D721Med (cell line): Measurements from ENCODE around the gene PLCB3.

ENCODE experiments used
- DNase-seq: peaks from one replicate; pipeline ENCODE4 v3.0.0; 2011; ENCODE audit warnings: low spot score; ENCODE audit not compliant: insufficient read length
- FAIRE-seq: peaks from 2 replicates; lab custom pipeline; 2011; peaks lifted over from hg19 to GRCh38; lab: Jason Lieb, UNC
- TF ChIP-seq, protein P1 (sequence below): IDR thresholded peaks from 2 replicates; pipeline ENCODE4 v1.5.1; 2012; ENCODE audit warnings: mild to moderate bottlenecking, control low read depth; ENCODE audit not compliant: insufficient read depth; ENCODE audit errors: missing control alignments

PLCB3 gene

DNA sequence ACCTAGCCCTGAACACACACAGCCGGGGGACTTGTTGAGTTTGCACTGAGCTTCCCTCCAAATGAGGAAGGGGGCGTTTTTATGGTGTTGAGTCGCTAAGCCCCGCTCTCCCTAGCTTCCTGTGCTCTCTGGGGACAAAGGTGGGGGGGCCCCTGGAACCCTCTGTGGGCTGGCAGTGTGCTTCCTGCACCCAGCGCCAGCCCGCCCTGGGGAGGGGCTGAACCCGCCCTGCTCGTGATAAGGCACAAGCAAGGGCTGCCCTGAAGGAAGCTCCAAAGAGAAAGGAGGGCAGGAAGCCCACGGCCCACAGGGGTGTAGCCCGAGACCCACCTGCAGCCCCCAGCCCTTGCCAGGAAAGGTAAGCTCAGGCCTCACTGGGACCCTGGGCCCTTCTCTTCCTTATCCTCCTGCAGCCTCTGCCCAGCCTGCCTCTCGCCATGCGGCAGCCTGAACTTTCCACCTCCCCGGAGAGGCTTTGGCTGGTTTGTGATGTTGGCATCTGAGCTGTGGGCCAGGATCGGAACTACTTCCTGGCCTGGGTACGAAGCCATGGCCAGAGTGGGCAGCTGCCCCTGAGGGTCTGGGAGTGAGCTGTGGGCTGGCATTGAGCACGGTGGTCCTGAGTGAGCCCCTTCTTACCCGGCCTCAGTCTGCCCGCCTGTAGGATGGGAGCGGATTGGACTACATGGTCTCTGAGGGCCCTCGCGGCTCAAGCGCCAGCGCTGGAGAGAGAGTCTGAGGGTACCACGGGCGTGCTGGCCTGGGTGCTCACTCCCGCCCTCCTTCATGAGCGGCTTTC lies 44.7 kb upstream of the PLCB3 start, which contains the start of gene FERMT3:
Gene FERMT3 (plus strand): TSS at position 265 of the 799 bp plus-strand sequence. CDS start 644 bp downstream, outside the sequence.
- no peak for DNase-seq
- TF ChIP-seq, protein P1, sequence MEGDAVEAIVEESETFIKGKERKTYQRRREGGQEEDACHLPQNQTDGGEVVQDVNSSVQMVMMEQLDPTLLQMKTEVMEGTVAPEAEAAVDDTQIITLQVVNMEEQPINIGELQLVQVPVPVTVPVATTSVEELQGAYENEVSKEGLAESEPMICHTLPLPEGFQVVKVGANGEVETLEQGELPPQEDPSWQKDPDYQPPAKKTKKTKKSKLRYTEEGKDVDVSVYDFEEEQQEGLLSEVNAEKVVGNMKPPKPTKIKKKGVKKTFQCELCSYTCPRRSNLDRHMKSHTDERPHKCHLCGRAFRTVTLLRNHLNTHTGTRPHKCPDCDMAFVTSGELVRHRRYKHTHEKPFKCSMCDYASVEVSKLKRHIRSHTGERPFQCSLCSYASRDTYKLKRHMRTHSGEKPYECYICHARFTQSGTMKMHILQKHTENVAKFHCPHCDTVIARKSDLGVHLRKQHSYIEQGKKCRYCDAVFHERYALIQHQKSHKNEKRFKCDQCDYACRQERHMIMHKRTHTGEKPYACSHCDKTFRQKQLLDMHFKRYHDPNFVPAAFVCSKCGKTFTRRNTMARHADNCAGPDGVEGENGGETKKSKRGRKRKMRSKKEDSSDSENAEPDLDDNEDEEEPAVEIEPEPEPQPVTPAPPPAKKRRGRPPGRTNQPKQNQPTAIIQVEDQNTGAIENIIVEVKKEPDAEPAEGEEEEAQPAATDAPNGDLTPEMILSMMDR, result no peak
- FAIRE-seq, result no peak

DNA sequence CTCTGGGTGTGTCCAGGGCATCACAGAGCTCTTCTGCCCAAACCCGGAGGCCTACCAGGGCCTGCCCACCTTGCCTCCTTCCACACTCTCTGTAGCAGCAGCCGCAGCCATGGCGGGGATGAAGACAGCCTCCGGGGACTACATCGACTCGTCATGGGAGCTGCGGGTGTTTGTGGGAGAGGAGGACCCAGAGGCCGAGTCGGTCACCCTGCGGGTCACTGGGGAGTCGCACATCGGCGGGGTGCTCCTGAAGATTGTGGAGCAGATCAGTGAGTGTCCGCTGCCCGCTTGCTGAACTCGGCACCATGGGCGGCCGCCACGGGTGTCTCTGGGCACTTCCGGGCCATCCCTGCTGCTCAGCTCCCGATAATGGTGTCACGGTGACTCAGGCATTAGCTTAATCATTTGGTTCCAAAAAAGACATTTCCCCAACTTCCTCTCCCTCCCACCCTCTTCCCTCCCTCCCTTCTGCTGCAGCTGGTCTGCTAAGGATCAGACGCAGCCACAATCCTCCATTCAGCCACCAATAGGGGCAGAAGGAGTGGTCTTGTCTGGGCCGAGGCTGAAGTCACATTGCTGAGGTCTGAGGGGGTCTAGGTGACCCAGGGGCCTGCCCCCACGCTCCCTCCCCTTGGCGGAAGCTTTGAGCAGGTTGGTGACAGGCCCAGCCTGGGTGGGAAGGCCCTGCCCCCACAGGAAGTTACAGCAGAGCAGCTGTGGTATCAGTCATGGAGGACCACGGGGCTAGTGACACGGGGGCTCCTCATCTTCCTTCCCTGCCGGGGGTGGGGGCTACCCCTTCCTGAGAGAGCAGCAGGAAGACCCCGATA lies 43.9 kb upstream of the PLCB3 start:
- no peak for DNase-seq
- FAIRE-seq, result no peak
- TF ChIP-seq, protein P1, result no peak

DNA sequence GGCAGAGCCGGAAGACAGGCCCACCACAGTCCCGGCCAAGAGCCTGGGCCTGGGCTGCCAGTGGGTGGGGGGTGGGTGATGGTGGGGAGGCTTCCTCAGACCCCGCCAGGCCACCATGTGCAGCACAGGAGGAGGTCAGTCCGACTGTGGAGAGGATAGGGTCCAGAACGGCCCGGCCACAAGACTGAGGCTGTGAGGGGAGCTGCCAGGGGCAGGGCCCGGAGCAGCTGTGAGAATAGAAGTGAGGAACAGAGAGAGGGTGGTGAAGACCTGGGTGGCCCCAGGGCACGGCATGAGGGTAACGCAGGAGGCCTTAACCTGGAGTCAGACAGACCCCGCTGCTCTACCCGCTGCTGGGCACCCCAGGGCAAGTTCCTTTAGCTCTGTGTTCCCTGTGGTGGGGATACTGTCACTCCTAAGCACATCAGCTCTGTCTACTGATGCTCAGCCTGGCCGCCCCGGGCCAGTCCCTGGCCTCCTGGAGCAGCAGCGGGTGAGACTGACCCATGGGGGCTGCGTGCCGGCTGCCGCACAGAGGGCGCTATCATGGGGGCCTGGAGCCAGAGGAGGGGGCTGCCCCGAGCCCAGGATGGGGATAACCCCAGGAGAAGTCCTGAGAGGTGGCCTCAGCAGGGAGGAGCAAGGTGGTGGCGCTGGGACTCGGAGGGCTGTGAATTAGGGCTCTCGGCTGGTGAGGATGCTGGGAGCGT lies 43.1 kb upstream of the PLCB3 start:
- DNase-seq (no peak), FAIRE-seq (no peak)
- TF ChIP-seq, protein P1, result no peak

DNA sequence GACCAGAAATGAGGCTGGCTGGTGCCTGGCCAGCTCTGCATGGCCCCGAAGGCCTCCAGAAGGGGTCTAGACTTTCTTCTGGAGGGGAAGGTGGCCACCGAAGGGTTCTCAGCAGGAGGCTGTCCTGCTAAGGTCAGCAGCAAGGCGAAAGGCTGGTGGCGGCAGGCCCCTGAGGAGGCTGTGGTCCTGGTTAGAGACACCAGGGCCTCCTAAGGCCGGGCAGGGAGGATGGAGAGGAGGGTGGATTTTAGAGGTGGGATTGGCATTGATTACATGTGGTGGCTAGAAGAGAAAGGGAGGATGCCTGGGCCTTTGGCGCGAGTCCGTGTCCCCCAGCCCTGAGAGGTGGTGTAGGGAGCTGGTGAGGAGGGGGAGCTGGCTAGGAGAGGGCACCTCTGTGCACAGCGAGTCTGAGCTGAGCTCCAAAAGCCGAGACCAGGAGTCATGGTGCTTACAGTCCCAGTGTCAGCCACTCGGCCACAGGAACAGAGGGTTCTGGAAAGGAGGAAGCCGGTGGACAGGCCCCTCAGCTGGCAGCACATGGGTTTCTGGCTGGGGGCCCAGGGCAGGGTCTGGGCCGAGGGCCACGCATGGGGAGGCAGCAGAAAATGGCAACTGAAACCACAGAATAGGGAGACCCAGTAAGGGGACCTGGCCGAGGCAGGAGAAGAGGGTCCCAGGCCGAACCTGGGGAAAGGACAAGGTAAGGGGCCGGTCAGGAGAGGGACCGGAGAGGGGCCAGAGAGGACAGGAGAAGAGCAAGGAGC lies 42.4 kb upstream of the PLCB3 start:
- TF ChIP-seq, protein P1, result no peak
- DNase-seq, result no peak
- FAIRE-seq, result no peak

DNA sequence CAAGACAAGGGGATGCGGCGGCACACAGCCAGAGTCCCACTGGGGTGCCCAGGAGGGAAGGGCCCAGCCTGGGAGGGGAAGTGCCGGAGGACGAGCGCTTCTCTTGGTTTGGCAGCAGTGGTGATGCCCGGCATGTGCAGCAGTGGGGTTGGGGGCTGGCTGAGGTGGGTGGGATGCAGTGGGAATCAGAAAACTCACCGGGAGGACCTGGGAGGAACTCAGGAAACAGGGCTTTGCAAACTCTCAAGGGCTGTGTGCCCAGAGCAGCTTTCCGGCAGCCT lies 41.8 kb upstream of the PLCB3 start:
- TF ChIP-seq, protein P1, result no peak
- DNase-seq, result no peak
- FAIRE-seq, result no peak

DNA sequence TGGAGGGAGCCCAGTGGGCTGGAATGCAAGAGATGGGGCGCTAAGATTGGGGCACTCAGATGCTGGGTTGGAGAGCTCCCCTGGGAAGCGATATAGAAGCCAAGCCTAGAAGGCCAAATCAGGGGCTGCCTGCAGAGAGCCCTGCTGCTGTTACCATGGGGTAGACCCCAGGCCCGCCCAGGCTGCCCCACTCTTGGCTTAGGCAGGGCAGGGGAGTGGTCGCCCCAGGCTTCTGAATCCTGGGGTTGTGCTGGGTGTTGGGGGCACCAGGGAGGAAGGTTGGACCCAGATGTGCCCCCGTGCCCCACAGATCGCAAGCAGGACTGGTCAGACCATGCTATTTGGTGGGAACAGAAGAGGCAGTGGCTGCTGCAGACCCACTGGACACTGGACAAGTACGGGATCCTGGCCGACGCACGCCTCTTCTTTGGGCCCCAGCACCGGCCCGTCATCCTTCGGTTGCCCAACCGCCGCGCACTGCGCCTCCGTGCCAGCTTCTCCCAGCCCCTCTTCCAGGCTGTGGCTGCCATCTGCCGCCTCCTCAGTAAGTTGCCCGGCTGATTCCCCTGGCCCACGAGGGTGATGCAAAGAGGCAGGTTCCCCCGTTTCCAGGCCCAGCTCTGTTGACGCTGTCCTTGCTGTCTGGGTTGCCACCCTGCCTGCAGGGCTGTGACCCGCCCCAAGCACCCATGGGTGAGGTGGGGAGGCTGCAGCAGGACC lies 40.9 kb upstream of the PLCB3 start:
- DNase-seq (no peak), FAIRE-seq (no peak)
- TF ChIP-seq, protein P1, result no peak
